Measurements from ENCODE around the gene ARFGEF2.
"Not testable (repeated sequence)": the region's sequence is repeated elsewhere in the genome, so short reads cannot be mapped to it uniquely, and the experiment has no call there.

The ARFGEF2 gene

GRCh38 chr20:48928832-48929725 is 7.6 kb downstream of the ARFGEF2 start:
- DNase-seq (ENCODE audit: low read depth in 3 of 3), result no peak

- no peak for DNase-seq (ENCODE audit: low read depth in 3 of 3)
These were observed 8.5 kb downstream of the ARFGEF2 start for GRCh38 chr20:48930035-48930434.

GRCh38 chr20:48930878-48931277 is 9.4 kb downstream of the ARFGEF2 start:
- no peak for DNase-seq (ENCODE audit: low read depth in 3 of 3)

GRCh38 chr20:48931527-48932374 is 10.2 kb downstream of the ARFGEF2 start:
- DNase-seq (ENCODE audit: low read depth in 3 of 3), result no peak

- DNase-seq (ENCODE audit: low read depth in 3 of 3), result no peak
These were observed 10.9 kb downstream of the ARFGEF2 start for GRCh38 chr20:48932375-48932941.

GRCh38 chr20:48933017-48933766 is 11.7 kb downstream of the ARFGEF2 start:
- DNase-seq (ENCODE audit: low read depth in 3 of 3), result no peak

- not testable (repeated sequence) for DNase-seq (ENCODE audit: low read depth in 3 of 3)
These were observed 12.9 kb downstream of the ARFGEF2 start for GRCh38 chr20:48934273-48934877.

- DNase-seq (ENCODE audit: low read depth in 3 of 3), result not testable (repeated sequence)
These were observed 13.5 kb downstream of the ARFGEF2 start for GRCh38 chr20:48934966-48935365.

GRCh38 chr20:48936178-48936577 is 14.7 kb downstream of the ARFGEF2 start:
- DNase-seq (ENCODE audit: low read depth in 3 of 3), result not testable (repeated sequence)

- DNase-seq (ENCODE audit: low read depth in 3 of 3), result no peak
These were observed 16.2 kb downstream of the ARFGEF2 start for GRCh38 chr20:48937674-48938073.

GRCh38 chr20:48938670-48939069 is 17.2 kb downstream of the ARFGEF2 start:
- DNase-seq (ENCODE audit: low read depth in 3 of 3), result no peak

GRCh38 chr20:48940170-48940569 is 18.7 kb downstream of the ARFGEF2 start:
- DNase-seq (ENCODE audit: low read depth in 3 of 3), result no peak

- no peak for DNase-seq (ENCODE audit: low read depth in 3 of 3)
These were observed 20.0 kb downstream of the ARFGEF2 start for GRCh38 chr20:48941467-48941866.

GRCh38 chr20:48942730-48943129 is 21.2 kb downstream of the ARFGEF2 start:
- DNase-seq (ENCODE audit: low read depth in 3 of 3), result no peak

GRCh38 chr20:48944663-48945297 is 23.3 kb downstream of the ARFGEF2 start:
- no peak for DNase-seq (ENCODE audit: low read depth in 3 of 3)

- no peak for DNase-seq (ENCODE audit: low read depth in 3 of 3)
These were observed 24.5 kb downstream of the ARFGEF2 start for GRCh38 chr20:48945840-48946514.

GRCh38 chr20:48948612-48949011 is 27.1 kb downstream of the ARFGEF2 start:
- no peak for DNase-seq (ENCODE audit: low read depth in 3 of 3)

GRCh38 chr20:48949304-48950170 is 28.0 kb downstream of the ARFGEF2 start:
- no peak for DNase-seq (ENCODE audit: low read depth in 3 of 3)

GRCh38 chr20:48951041-48951440 is 29.5 kb downstream of the ARFGEF2 start:
- DNase-seq (ENCODE audit: low read depth in 3 of 3), result no peak
